Liver (tissue), 9 donors: ENCODE measurements around the gene AVPR1B. TPM values are rescaled to one million over a fixed set of nuclear protein-coding genes. Genes with fewer than 3 reads are reported as not detected.

ENCODE experiments used
- DNase-seq: peaks from one replicate; pipeline ENCODE4 v3.0.0-alpha.2; 2017; ENCODE audit warnings: low spot score
- H3K27ac ChIP-seq, 2 donors: one replicate each; pipeline ENCODE4 v1.7.0; 2013; ENCODE audit warnings: inconsistent platforms in 2 of 2, low read length in 2 of 2, control low read depth in 1 of 2, low read depth in 1 of 2, mild to moderate bottlenecking in 1 of 2
- H3K27me3 ChIP-seq, 4 donors: one replicate each; pipeline versions ENCODE4 v1.6.1 to v1.7.0; 2013; ENCODE audit warnings: low read length in 3 of 4, inconsistent platforms in 1 of 4, mild to moderate bottlenecking in 1 of 4, moderate library complexity in 1 of 4; ENCODE audit not compliant: control insufficient read depth in 4 of 4, insufficient read depth in 4 of 4
- H3K36me3 ChIP-seq, 4 donors: one replicate each; pipeline versions ENCODE4 v1.6.1 to v1.7.0; 2013; ENCODE audit warnings: low read length in 3 of 4, mild to moderate bottlenecking in 3 of 4, low read depth in 1 of 4, moderate library complexity in 1 of 4; ENCODE audit not compliant: control insufficient read depth in 4 of 4, insufficient read depth in 3 of 4
- H3K4me1 ChIP-seq, 4 donors: one replicate each; pipeline versions ENCODE4 v1.6.1 to v1.7.0; 2013; ENCODE audit warnings: low read length in 3 of 4, mild to moderate bottlenecking in 3 of 4, moderate library complexity in 1 of 4; ENCODE audit not compliant: control insufficient read depth in 4 of 4, insufficient read depth in 4 of 4
- H3K4me3 ChIP-seq, 3 donors: one replicate each; pipeline versions ENCODE4 v1.6.1 to v1.7.0; 2013; ENCODE audit warnings: low read length in 3 of 3, control low read depth in 1 of 3, low read depth in 1 of 3, mild to moderate bottlenecking in 1 of 3
- H3K9ac ChIP-seq, 2 donors: one replicate each; pipeline ENCODE4 v1.7.0; 2013; ENCODE audit warnings: low read length in 2 of 2, mild to moderate bottlenecking in 2 of 2, moderate library complexity in 2 of 2, control low read depth in 1 of 2, low read depth in 1 of 2
- H3K9me3 ChIP-seq, 4 donors: one replicate each; pipeline versions ENCODE4 v1.6.1 to v1.7.0; 2013; ENCODE audit warnings: low read length in 3 of 4; ENCODE audit not compliant: control insufficient read depth in 4 of 4
- ATF3 ChIP-seq: IDR thresholded peaks from 2 replicates; pipeline ENCODE4 v1.6.1; 2016; ENCODE audit warnings: antibody characterized with exemption
- FOXA1 ChIP-seq: IDR thresholded peaks from 2 replicates; pipeline ENCODE4 v1.6.1; 2016; ENCODE audit warnings: antibody characterized with exemption
- FOXA2 ChIP-seq: IDR thresholded peaks from 2 replicates; pipeline ENCODE4 v1.6.1; 2016; ENCODE audit warnings: antibody characterized with exemption
- GABPA ChIP-seq, 2 donors: IDR thresholded peaks in 1 of 2; conservative IDR thresholded peaks in 1 of 2; 2 replicates each; pipeline ENCODE4 v1.6.1; 2016; ENCODE audit warnings: antibody characterized with exemption in 2 of 2, mild to moderate bottlenecking in 1 of 2, moderate library complexity in 1 of 2
- HNF4A ChIP-seq, 2 donors: conservative IDR thresholded peaks; 2 replicates each; pipeline ENCODE4 v1.6.1; 2016; ENCODE audit warnings: antibody characterized with exemption in 2 of 2, mild to moderate bottlenecking in 2 of 2
- HNF4G ChIP-seq: IDR thresholded peaks from 2 replicates; pipeline ENCODE4 v1.6.1; 2016; ENCODE audit warnings: antibody characterized with exemption
- JUND ChIP-seq, 2 donors: IDR thresholded peaks; 2 replicates each; pipeline ENCODE4 v1.6.1; 2016; ENCODE audit warnings: antibody characterized with exemption in 2 of 2
- NR2F2 ChIP-seq: IDR thresholded peaks from 2 replicates; pipeline ENCODE4 v1.6.1; 2016; ENCODE audit warnings: antibody characterized with exemption
- RAD21 ChIP-seq, 2 donors: IDR thresholded peaks; 2 replicates each; pipeline ENCODE4 v1.6.1; 2016; ENCODE audit warnings: antibody characterized with exemption in 2 of 2, mild to moderate bottlenecking in 2 of 2
- REST ChIP-seq: IDR thresholded peaks from 2 replicates; pipeline ENCODE4 v1.6.1; 2016; ENCODE audit warnings: antibody characterized with exemption, mild to moderate bottlenecking
- RXRA ChIP-seq, 2 donors: IDR thresholded peaks; 2 replicates each; pipeline ENCODE4 v1.6.1; 2017 to 2018; ENCODE audit warnings: antibody characterized with exemption in 2 of 2, mild to moderate bottlenecking in 1 of 2
- SP1 ChIP-seq: IDR thresholded peaks from 2 replicates; pipeline ENCODE4 v1.6.1; 2018; ENCODE audit warnings: antibody characterized with exemption, mild to moderate bottlenecking
- TAF1 ChIP-seq: conservative IDR thresholded peaks from 2 replicates; pipeline ENCODE4 v1.6.1; 2016; ENCODE audit warnings: antibody characterized with exemption, mild to moderate bottlenecking
- YY1 ChIP-seq: IDR thresholded peaks from 2 replicates; pipeline ENCODE4 v1.6.1; 2016; ENCODE audit warnings: antibody characterized with exemption, mild to moderate bottlenecking
- WGBS: extraction: QIAGEN DNeasy Blood & Tissue Kit; methylation state at CpG from one replicate; pipeline ENCODE4 v1.1.7; 2013; 5-methylcytosine and 5-hydroxymethylcytosine counted together
- polyA plus RNA-seq, 2 donors: library from polyadenylated mRNA; stranded (reverse) in 1 of 2; unstranded in 1 of 2; fragments of 200-250 nt in 1 of 2; fragments of >200 nt in 1 of 2; fragmentation: Nextera tagmentation in 1 of 2; extraction: Ambion mirVana in 1 of 2; gene quantifications; one replicate each; pipeline versions ENCODE4 v1.2.1 to v1.2.3, GENCODE V29; 2013 to 2015
- total RNA-seq, 2 donors: library from RNA; depleted of rRNA; stranded (reverse); fragments of >200 nt; gene quantifications; one replicate each; pipeline ENCODE4 v1.2.3, GENCODE V29; 2014
- TF ChIP-seq, protein P1 (sequence below): IDR thresholded peaks from 2 replicates; pipeline ENCODE4 v1.6.1; 2016; ENCODE audit warnings: antibody characterized with exemption
- TF ChIP-seq, protein P2 (sequence below): fragments of 150-350 bp; IDR thresholded peaks from 2 replicates; pipeline ENCODE4 v1.5.1; 2017; ENCODE audit warnings: improper control_type of control experiment, low read depth, low read length; ENCODE audit not compliant: missing input control
- donor health status: healthy.
- donor health status: healthy.
- donor health status: healthy.
- donor health status: healthy.
- donor health status: healthy.

The AVPR1B gene
- total and polyA plus RNA-seq, 4 donors, result not detected

DNA sequence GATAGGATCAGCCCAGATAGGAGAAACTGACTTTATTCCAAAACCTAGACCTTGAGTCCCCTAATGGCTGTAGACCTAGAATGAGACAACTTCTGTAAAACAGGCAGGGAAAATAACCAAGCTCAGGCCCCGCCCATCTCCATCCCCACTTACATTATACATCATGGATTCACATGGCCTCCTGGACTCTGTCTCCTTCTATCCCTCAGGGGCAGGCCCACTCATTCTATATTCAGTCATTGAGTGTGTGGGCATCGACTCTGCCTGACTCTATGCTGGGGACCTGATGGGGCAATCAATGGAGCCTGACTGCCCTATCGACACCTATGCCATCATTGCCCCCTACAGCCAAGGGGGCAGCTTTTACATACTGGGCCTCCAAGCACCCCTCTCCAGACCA lies 6.4 kb downstream of the AVPR1B start:
- TF ChIP-seq FOXA1 (no peak), REST (no peak), JUND (IDR thresholded peaks at IDR 0.05) (no peak), GABPA (IDR thresholded peaks at IDR 0.05 in 1 of 2, conservative IDR thresholded peaks at IDR 0.05 in 1 of 2) (no peak), NR2F2 (no peak), ATF3 (no peak), TAF1 (no peak), RXRA (IDR thresholded peaks at IDR 0.05) (no peak), SP1 (no peak), YY1 (no peak), FOXA2 (no peak), RAD21 (IDR thresholded peaks at IDR 0.05) (no peak)
- TF ChIP-seq, protein P1, sequence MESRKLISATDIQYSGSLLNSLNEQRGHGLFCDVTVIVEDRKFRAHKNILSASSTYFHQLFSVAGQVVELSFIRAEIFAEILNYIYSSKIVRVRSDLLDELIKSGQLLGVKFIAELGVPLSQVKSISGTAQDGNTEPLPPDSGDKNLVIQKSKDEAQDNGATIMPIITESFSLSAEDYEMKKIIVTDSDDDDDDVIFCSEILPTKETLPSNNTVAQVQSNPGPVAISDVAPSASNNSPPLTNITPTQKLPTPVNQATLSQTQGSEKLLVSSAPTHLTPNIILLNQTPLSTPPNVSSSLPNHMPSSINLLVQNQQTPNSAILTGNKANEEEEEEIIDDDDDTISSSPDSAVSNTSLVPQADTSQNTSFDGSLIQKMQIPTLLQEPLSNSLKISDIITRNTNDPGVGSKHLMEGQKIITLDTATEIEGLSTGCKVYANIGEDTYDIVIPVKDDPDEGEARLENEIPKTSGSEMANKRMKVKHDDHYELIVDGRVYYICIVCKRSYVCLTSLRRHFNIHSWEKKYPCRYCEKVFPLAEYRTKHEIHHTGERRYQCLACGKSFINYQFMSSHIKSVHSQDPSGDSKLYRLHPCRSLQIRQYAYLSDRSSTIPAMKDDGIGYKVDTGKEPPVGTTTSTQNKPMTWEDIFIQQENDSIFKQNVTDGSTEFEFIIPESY, result no peak
- no peak overlapping the region for H3K27ac ChIP-seq
- no peaks in the 10 kb centered on the region for H3K9me3 ChIP-seq
- no peaks in the 10 kb centered on the region for H3K36me3 ChIP-seq
- 95% methylated on average over 3 of the region's 3 CpGs for WGBS
- H3K9ac ChIP-seq, result no peak overlapping the region
- no peak for DNase-seq
- no peaks in the 10 kb centered on the region for H3K27me3 ChIP-seq
- peaks cover 0 to 22% (median 8%) of the 10 kb centered on the region in 4 donors for H3K4me1 ChIP-seq
- no peak overlapping the region for H3K4me3 ChIP-seq

DNA sequence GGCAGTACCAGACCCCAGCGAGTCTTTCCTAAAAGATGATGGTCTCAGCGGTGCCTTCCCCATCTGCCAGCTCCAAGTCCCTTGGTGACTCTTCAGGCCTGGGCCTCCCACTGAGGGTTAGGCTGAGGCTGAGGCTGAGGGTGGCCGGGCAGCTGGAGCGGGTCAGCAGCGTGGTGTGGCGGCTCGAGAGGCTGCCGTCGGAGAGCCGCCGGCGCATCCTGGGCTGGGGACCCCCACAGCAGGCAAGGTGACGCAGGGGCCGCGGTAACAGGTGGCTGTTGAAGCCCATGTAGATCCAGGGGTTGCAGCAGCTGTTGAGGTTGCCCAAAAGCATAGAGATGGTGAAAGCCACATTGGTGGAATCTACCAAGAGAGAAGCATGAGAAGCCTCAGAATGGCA lies 7.0 kb downstream of the AVPR1B start:
- H3K27ac ChIP-seq, result no peak overlapping the region
- no peak overlapping the region for H3K4me3 ChIP-seq
- no peaks in the 10 kb centered on the region for H3K27me3 ChIP-seq
- peaks cover 0 to 19% (median 8%) of the 10 kb centered on the region in 4 donors for H3K4me1 ChIP-seq
- no peaks in the 10 kb centered on the region for H3K9me3 ChIP-seq
- no peak overlapping the region for H3K9ac ChIP-seq
- DNase-seq, result no peak
- WGBS, result 89% methylated on average over 15 of the region's 15 CpGs
- no peak for TF ChIP-seq HNF4A (conservative IDR thresholded peaks at IDR 0.05)
- no peak for TF ChIP-seq REST
- TF ChIP-seq TAF1, result no peak
- TF ChIP-seq, protein P2, sequence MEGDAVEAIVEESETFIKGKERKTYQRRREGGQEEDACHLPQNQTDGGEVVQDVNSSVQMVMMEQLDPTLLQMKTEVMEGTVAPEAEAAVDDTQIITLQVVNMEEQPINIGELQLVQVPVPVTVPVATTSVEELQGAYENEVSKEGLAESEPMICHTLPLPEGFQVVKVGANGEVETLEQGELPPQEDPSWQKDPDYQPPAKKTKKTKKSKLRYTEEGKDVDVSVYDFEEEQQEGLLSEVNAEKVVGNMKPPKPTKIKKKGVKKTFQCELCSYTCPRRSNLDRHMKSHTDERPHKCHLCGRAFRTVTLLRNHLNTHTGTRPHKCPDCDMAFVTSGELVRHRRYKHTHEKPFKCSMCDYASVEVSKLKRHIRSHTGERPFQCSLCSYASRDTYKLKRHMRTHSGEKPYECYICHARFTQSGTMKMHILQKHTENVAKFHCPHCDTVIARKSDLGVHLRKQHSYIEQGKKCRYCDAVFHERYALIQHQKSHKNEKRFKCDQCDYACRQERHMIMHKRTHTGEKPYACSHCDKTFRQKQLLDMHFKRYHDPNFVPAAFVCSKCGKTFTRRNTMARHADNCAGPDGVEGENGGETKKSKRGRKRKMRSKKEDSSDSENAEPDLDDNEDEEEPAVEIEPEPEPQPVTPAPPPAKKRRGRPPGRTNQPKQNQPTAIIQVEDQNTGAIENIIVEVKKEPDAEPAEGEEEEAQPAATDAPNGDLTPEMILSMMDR, result no peak
- no peak for TF ChIP-seq SP1
- no peak for TF ChIP-seq HNF4G
- no peaks in the 10 kb centered on the region for H3K36me3 ChIP-seq
